Hindlimb muscle (tissue), 1 donor: ENCODE results near the gene EML4. TPM values are rescaled to one million over a fixed set of nuclear protein-coding genes. Genes with fewer than 3 reads are reported as not detected.
"Not testable (repeated sequence)": the region's sequence is repeated elsewhere in the genome, so short reads cannot be mapped to it uniquely, and the experiment has no call there.

Experiments used
- DNase-seq: peaks from one replicate; pipeline ENCODE4 v3.0.0-alpha.2; 2013
- polyA plus RNA-seq: library from polyadenylated mRNA; unstranded; fragments of 120-200 nt; gene quantifications from one replicate; pipeline ENCODE4 v1.2.1, GENCODE V29; 2013; ENCODE audit not compliant: insufficient read length

EML4 gene
- polyA plus RNA-seq, 1 donor = 30.6 TPM

- DNase-seq = no peak
Measured at GRCh38 chr2:42268528-42269151, 99.5 kb downstream of the EML4 start.

DNA sequence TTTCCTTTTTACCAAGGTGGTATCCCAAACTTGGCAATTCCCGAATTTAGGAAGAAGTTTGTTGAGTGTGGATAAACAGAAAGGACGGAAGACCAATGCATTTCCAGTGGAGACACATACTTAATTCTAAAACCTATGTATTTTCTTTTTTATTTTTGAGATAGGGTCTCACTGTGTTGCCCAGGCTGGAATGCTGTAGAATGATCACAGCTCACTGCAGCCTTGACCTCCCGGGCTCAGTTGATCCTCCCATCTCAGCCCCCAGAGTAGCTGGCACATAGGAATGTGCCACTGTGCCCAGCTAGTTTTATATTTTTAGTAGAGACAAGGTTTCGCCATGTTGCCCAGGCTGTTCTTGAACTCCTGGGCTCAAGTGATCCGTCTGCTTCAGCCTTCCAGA, 101.6 kb downstream of the EML4 start:
- no peak for DNase-seq

DNA sequence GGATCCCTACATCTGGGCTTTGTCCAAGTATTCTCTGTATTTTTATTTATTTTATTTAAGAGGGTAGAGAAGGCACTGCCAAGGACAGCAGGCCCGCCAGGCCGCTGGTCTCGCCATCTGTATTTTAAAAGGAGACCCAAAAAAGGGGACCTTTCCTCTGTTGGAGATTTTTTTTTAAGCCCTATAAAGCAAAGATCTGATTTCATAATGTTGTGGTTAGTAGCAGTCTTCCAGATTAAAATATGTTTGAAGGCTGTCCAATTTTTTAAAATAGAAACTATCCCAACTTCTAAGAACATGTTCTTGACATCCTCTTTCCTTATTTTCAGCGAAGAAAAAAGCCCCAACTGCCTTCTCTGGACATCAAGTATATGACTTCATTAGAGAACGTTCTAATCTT, 102.1 kb downstream of the EML4 start:
- not testable (repeated sequence) for DNase-seq

DNA sequence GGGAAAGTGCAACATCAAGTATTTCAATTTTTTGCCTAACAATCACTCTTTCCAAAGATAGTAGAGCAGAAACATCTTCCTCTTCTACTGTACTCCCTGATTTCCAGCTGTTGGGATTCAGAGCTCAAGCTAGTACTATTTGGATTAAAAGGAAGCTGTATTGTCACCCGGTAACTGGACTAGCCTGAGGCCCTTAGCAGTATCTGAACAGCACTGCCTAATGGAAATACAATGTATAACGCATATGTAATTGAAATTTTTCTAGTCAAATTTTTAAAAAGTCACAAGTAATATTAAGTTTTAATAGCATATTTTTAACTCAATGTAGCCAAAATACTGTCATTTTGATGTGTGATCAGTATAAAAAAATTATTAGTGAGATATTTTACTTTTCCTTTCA, 105.7 kb downstream of the EML4 start:
- no peak for DNase-seq

DNA sequence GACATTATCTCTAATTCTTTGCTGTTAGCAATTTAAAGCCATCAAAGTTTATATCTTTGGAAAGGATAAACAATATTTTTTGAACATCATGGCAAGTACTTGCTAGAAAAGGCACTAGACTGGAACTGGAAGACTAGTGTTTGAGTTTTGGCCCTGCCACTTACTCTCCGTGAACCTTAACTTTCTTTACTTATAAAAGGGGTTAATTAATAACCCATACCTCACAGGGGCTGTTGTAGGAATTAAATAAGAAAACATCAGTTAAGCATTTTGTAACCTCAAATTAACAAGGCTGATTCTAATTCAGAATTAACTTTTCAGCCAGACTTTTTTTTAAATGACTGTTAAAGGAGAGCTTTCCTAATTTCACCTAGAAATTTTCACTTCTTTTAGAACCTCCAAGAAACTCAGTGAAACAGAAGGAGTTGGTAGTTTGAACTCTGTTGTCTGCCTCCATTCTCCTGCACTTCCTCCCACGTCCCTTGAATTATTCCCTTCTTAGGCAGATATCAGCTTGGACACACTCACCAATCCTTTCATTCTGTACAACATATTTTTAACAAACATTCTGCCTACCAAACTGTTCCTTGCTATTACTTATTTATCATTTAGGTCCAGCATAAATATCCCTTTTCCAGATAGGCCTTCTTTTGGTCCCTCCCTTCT, 112.4 kb downstream of the EML4 start:
- no peak for DNase-seq

GRCh38 chr2:42284019-42284418, 114.9 kb downstream of the EML4 start:
- no peak for DNase-seq

- no peak for DNase-seq
Measured at GRCh38 chr2:42286268-42286946, 117.3 kb downstream of the EML4 start.

DNA sequence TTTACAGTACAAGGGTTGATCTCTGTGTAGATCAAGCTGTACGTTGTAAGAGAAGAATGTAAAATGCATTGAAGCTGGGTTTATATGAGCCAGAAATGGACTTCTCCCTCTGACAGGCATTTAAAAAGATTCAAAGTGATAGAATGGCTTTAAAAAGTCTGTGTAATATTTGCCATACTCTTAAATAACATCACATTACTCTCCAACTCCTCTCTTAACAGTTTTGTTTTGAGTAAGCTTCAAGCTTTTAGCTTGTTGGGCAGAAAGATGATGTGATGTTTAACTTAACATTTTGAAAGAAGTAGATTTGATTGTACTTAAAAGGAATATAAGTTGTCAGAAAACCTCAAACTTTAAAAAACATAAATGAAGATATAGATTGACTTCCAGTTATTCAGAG, 119.7 kb downstream of the EML4 start:
- DNase-seq = no peak

- no peak for DNase-seq
Measured at GRCh38 chr2:42289222-42289621, 120.1 kb downstream of the EML4 start.

DNA sequence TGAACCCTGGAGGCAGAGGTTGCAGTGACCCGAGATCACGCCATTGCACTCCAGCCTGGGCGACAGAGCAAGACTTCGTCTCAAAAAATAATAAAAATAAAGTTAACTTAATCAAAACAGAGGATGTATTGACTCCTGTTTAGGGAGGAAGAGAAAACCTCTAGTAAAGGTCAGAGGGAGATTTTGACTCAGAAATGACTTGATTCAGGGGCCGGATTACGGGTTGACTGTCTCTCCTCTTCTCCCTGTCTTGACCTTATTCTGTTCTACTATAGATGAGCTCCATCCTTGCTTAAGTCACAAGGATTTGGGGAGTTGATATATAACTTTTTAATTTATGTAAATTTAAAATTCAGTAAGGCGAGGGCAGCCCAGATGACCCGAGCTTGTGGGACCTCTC, 120.9 kb downstream of the EML4 start:
- DNase-seq = no peak

GRCh38 chr2:42293019-42293418, 123.9 kb downstream of the EML4 start:
- no peak for DNase-seq

GRCh38 chr2:42296226-42296625, 127.1 kb downstream of the EML4 start:
- no peak for DNase-seq

GRCh38 chr2:42297322-42297936, 128.3 kb downstream of the EML4 start:
- no peak for DNase-seq

- DNase-seq = no peak
Measured at GRCh38 chr2:42298132-42298531, 129.0 kb downstream of the EML4 start.

- DNase-seq = no peak
Measured at GRCh38 chr2:42298996-42299754, 130.0 kb downstream of the EML4 start.

- no peak for DNase-seq
Measured at GRCh38 chr2:42300527-42300926, 131.4 kb downstream of the EML4 start.

GRCh38 chr2:42303252-42303651, 134.1 kb downstream of the EML4 start:
- DNase-seq = no peak

- DNase-seq = no peak
Measured at GRCh38 chr2:42304059-42304713, 135.0 kb downstream of the EML4 start.

DNA sequence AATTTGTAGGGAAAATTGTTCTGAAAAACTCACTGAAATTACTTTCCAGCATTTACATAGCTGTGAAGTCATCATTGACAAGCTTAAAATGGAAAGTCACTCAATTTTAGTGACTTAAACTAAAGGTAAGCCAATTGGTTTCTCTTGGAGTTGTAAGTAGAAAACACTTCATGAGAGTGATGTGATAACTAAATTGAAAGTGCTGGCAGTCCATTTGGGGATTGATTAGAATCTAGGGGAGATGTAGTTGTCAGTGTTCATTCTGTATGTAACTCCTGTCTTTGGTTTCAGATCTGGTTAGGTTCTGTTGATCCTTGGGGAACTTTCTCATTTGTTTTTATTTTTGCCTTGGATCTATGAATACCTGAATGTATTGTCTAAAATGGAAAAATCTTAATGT, 138.0 kb downstream of the EML4 start:
- DNase-seq = no peak

GRCh38 chr2:42309366-42309765, 140.2 kb downstream of the EML4 start:
- DNase-seq = no peak

DNA sequence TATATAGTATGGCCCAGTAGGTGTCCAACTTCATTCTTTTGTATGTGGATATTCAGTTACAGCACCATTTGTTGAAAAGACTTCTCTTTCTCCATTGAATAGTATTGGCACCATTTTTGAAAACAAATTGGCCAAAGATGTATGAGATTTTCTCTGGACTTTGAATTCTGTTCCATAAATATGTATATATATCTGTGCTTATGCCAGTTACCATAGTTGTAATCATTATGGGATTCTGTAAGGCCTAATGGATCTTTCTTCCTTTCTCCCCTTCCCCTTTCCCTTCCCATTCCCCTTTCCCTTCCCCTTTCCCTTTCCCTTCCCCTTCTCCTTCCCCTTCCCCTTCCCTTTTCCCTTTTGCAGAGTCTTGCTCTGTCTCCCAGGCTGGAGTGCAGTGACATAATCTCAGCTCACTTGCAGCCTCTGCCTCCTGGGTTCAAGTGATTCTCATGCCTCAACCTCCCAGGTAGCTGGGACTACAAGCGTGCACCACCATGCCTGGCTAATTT, 140.9 kb downstream of the EML4 start:
- DNase-seq = no peak

GRCh38 chr2:42312106-42312505, 143.0 kb downstream of the EML4 start:
- no peak for DNase-seq
